A673 (cell line): ENCODE measurements around the gene TTC24.

ENCODE experiments used
- EZH2 ChIP-seq: fragments of 200-600 bp; sonication (generic); IDR thresholded peaks from 2 replicates; pipeline ENCODE4 v1.6.1; 2017; ENCODE audit warnings: borderline replicate concordance, low read depth, mild to moderate bottlenecking, mixed read lengths, antibody characterized with exemption, low read length; ENCODE audit not compliant: poor library complexity, severe bottlenecking
- TF ChIP-seq, protein P1 (sequence below): fragments of 300-800, 200-600 bp; sonication (generic); conservative IDR thresholded peaks from 2 replicates; pipeline ENCODE4 v1.5.1; 2017; ENCODE audit warnings: low read depth, mild to moderate bottlenecking, antibody characterized with exemption, low read length, moderate library complexity, mixed read lengths

- TF ChIP-seq, protein P1, sequence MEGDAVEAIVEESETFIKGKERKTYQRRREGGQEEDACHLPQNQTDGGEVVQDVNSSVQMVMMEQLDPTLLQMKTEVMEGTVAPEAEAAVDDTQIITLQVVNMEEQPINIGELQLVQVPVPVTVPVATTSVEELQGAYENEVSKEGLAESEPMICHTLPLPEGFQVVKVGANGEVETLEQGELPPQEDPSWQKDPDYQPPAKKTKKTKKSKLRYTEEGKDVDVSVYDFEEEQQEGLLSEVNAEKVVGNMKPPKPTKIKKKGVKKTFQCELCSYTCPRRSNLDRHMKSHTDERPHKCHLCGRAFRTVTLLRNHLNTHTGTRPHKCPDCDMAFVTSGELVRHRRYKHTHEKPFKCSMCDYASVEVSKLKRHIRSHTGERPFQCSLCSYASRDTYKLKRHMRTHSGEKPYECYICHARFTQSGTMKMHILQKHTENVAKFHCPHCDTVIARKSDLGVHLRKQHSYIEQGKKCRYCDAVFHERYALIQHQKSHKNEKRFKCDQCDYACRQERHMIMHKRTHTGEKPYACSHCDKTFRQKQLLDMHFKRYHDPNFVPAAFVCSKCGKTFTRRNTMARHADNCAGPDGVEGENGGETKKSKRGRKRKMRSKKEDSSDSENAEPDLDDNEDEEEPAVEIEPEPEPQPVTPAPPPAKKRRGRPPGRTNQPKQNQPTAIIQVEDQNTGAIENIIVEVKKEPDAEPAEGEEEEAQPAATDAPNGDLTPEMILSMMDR: no peak
- TF ChIP-seq EZH2: no peak
These were observed 23.2 kb upstream of the TTC24 start for GRCh38 chr1:156556354-156556753.
